Effector memory CD8-positive, alpha-beta T cell (primary cell): ENCODE data around the gene SGIP1.

Source experiments
- ATAC-seq: fragments of 150-1000 bp; cut with Tn5 transposase; replicated peaks from 2 replicates; pipeline ENCODE4 v1.10.0; 2021; ENCODE audit warnings: mild to moderate bottlenecking, moderate library complexity
- DNase-seq, 3 experiments: peaks; one replicate each; pipeline ENCODE4 v3.0.0; 2021
- H3K27ac Mint-ChIP-seq, 2 donors: one replicate each; pipeline ENCODE4 v1.8.0; 2022; ENCODE audit warnings: mild to moderate bottlenecking in 2 of 2, mixed read lengths in 2 of 2, moderate library complexity in 2 of 2
- H3K27me3 Mint-ChIP-seq, 2 donors: one replicate each; pipeline ENCODE4 v1.8.0; 2022; ENCODE audit warnings: mixed read lengths in 2 of 2
- H3K36me3 Mint-ChIP-seq: one replicate; pipeline ENCODE4 v1.8.0; 2022; ENCODE audit warnings: mild to moderate bottlenecking, moderate library complexity, mixed read lengths; ENCODE audit not compliant: insufficient read depth
- H3K4me1 Mint-ChIP-seq, 2 donors: one replicate each; pipeline ENCODE4 v1.8.0; 2022; ENCODE audit warnings: low read depth in 2 of 2, mixed read lengths in 2 of 2
- H3K4me3 Mint-ChIP-seq, 2 donors: one replicate each; pipeline ENCODE4 v1.8.0; 2022; ENCODE audit warnings: mild to moderate bottlenecking in 2 of 2, mixed read lengths in 2 of 2, moderate library complexity in 2 of 2
- H3K9me3 Mint-ChIP-seq, 2 donors: one replicate each; pipeline ENCODE4 v1.8.0; 2022; ENCODE audit warnings: mixed read lengths in 2 of 2

Gene SGIP1

DNA sequence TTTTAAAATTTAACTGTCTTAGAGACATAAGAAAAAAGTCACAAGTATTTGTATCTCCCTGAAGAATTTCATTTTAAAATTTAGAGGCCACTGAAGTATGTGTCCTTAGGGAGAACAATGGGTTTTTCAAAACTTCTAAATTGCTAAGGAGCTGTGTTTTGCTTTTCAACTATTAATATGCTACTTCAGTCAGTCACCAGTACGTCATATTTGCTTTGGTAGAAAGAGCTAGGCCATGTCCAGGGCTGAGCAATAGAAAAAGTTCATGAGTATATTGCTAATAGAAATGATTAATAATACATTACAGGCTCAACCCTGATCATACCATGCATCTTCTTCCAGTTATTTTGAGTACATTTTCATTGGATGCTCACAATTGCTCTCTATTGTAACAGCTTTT is 1.7 kb upstream of the SGIP1 start:
- H3K4me1 Mint-ChIP-seq = peaks cover 6 to 9% of the 10 kb centered on the region in 2 donors
- DNase-seq (no peak), ATAC-seq (no peak)
- H3K36me3 Mint-ChIP-seq = no peaks in the 10 kb centered on the region
- no peaks in the 10 kb centered on the region for H3K9me3 Mint-ChIP-seq
- peaks cover 36 to 63% of the 10 kb centered on the region in 2 donors for H3K27me3 Mint-ChIP-seq
- no peak overlapping the region for H3K4me3 Mint-ChIP-seq
- no peak overlapping the region for H3K27ac Mint-ChIP-seq

DNA sequence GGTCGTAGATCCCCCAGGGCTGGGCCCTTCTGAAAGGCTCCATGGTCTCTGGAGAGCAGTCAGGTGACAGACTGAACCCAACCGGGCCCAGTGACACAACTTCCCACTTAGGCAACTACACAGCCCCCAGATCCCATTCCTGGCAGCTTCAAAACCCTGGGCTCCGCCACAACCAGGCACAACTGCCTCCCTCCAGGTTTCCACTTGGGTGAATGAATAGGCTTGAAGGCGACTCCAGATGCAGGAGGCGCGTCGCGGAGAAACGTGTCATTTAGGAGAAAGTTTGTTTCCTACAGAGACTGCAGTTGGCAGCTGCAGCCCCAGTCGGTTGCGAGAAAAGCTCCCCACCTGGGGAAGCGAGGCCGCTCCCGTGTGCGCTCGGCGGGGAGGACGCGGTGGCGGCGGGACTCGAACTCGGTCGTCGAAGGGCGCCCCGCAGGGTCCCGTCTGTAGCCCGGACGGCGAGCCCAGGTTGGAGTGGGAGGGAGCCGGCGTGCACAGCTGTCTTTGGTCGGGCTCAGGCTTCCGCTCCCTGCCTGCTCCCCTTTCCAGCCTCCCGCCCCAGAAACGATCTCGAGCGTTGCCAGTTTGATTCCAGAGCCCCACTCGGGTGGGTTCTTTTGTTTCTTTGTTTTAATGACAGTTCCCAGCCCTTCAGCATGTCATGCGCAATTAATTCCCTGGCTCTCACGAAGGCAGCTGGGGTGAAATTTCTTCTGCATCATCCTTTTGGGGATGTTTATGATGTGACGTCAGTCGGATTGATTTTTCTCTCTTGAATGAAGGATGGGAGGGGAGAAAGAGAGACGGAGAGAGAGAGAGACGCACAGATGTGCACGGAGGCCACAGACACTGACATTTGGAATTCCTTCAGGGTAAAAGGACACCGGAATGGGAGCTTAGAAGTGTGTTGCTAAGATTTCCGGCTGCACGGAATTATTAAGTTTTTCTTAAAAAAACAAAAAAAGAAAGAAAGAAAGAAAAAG is 862 bp upstream of the SGIP1 start:
- no peak for ATAC-seq
- Mint-ChIP-seq H3K4me3 (peak overlapping the region; percentile 38 to 80), H3K36me3 (no peaks in the 10 kb centered on the region), H3K27me3 (peaks cover 36 to 63% of the 10 kb centered on the region in 2 donors), H3K27ac (no peak overlapping the region), H3K9me3 (no peaks in the 10 kb centered on the region), H3K4me1 (peaks cover 6 to 9% of the 10 kb centered on the region in 2 donors)
- no peak for DNase-seq

DNA sequence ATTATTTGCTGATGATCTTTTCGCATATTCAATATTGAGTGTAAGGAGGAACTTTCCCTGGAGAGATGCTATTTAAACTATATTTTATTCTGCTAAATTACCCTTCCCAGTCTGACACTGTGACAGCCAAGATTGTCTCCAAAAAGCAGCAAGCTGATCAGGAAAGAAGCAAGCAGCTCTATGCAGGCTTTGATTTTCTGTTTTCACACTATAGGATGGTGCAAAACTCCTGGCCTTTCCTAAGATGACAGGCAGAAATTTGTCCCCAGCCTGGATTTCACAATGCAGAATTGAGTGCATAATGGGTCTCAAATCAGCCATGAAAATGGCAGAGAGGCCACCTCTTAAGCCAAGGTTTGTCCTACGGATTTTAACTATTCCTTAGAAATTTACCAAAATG is 1.1 kb downstream of the SGIP1 start:
- Mint-ChIP-seq H3K9me3 (no peaks in the 10 kb centered on the region), H3K4me1 (peaks cover 6 to 9% of the 10 kb centered on the region in 2 donors), H3K27me3 (peaks cover 52 to 57% of the 10 kb centered on the region in 2 donors), H3K36me3 (no peaks in the 10 kb centered on the region), H3K4me3 (no peak overlapping the region), H3K27ac (no peak overlapping the region)
- ATAC-seq (no peak), DNase-seq (no peak)

DNA sequence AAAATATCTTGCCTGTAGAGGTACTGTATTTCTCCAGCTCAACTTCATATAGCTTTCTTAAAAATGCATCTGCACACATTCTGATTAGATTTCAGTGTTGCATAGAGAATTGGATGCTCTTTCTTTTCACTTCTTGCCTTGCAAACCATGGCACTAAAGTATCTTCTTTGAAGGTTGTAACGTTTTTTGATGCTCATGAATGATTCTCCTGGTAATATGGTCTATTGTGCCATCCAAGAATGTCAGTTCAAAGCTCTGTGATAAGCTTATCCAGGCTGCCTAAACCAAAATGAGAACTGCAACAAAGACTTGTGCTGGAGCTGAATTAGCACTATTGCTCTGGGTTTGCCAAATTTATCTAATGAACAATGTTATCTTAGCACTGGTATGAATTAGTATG is 1.9 kb downstream of the SGIP1 start:
- no peak for ATAC-seq
- DNase-seq = no peak
- Mint-ChIP-seq H3K36me3 (no peaks in the 10 kb centered on the region), H3K9me3 (no peaks in the 10 kb centered on the region), H3K4me1 (peaks cover 6 to 9% of the 10 kb centered on the region in 2 donors), H3K27me3 (peaks cover 52 to 58% of the 10 kb centered on the region in 2 donors), H3K27ac (no peak overlapping the region), H3K4me3 (no peak overlapping the region)

DNA sequence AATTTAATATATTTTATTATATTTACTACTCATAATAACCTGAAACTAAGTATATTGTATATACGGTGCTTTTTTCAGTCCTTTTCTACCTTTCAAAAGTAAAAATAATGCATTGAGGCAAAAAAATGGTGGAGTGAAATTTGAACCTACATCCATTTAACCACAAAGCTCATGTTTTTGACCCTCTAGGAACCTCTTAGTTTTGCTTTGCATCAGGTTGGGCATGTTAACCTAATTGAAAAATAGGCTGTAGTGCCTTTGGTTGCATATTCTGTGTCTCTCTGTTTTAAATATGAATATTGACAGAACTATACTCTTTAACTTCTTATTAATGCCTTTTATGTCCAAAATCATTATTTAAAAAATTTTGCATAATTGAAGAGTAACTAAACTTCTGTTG is 3.8 kb downstream of the SGIP1 start:
- H3K4me1 Mint-ChIP-seq = peaks cover 5 to 6% of the 10 kb centered on the region in 2 donors
- no peaks in the 10 kb centered on the region for H3K36me3 Mint-ChIP-seq
- H3K27me3 Mint-ChIP-seq = peaks cover 40 to 43% of the 10 kb centered on the region in 2 donors
- no peaks in the 10 kb centered on the region for H3K9me3 Mint-ChIP-seq
- no peak overlapping the region for H3K4me3 Mint-ChIP-seq
- ATAC-seq (no peak), DNase-seq (no peak)
- no peak overlapping the region for H3K27ac Mint-ChIP-seq

DNA sequence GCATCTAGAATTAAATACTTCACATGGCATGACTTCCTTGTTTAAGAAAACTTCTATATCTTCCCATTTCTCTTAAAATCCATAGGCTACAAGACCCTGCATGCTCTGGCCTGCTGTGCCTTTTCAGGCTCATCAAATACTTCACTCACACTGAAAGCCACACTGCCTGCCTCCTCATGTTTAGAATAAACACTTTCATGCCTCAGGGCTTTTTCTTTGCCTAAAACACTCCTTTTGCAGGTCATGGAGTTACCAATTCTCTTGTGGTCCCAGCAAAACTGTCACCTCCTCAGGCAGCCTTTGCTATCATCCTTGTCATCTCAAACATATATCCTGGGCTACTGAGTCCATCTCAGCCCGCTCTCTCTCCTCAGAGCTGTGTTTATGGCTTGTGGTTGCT is 5.5 kb downstream of the SGIP1 start:
- H3K4me1 Mint-ChIP-seq = no peaks in the 10 kb centered on the region
- peaks cover 24 to 26% of the 10 kb centered on the region in 2 donors for H3K27me3 Mint-ChIP-seq
- no peak overlapping the region for H3K27ac Mint-ChIP-seq
- H3K9me3 Mint-ChIP-seq = no peaks in the 10 kb centered on the region
- H3K4me3 Mint-ChIP-seq = no peak overlapping the region
- no peak for DNase-seq
- ATAC-seq = no peak
- no peaks in the 10 kb centered on the region for H3K36me3 Mint-ChIP-seq

DNA sequence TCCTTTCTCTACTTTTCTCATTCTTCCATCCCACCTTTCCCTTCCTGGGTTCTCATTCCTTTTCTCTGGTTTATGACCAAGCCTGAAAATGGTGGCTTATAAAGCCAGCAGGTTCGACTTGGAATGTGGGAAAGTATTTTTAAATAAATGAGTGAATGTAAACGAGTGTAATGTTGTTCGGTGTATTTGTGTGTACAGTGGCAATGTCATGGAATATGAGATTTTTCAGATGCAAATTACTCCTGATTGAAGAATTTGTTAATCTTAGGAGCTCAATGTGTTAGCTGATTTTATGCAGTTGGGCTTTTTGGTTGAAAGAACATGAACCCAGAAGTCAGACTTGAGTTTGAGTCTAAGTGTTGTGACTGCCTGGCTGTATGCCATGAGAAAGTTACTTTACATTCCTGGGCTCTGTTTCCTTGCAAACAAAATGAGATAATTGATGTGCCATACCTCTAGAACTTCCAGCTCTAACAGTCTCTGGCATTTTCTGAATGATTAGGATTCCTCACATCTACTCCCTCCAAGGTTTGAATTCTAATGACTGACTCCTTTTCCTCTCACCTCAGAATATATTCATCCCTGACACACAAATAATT is 6.6 kb downstream of the SGIP1 start:
- Mint-ChIP-seq H3K27me3 (peaks cover 21 to 26% of the 10 kb centered on the region in 2 donors), H3K9me3 (no peaks in the 10 kb centered on the region), H3K4me3 (no peak overlapping the region), H3K4me1 (no peaks in the 10 kb centered on the region), H3K27ac (no peak overlapping the region), H3K36me3 (no peaks in the 10 kb centered on the region)
- DNase-seq = no peak
- no peak for ATAC-seq

DNA sequence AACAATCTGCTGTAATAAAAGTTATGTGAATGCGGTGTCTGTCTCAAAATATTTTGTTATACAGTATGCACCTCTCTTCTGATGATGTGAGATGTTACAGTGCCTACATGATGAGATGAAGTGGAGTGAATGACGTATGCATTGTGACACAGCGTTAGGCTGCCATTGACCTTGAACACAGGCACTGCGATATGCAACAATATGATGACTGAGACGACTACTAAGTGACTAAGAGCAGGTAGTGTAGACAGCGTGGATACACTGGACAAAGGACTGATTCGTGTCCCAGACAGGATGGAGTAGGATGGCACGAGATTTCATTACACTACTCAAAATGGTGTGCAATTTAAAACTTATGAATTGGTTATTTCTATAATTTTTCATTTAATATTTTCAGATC is 8.4 kb downstream of the SGIP1 start:
- no peak for DNase-seq
- Mint-ChIP-seq H3K36me3 (no peaks in the 10 kb centered on the region), H3K27ac (no peak overlapping the region), H3K4me1 (no peaks in the 10 kb centered on the region), H3K9me3 (no peaks in the 10 kb centered on the region), H3K27me3 (peaks cover 17 to 27% of the 10 kb centered on the region in 2 donors), H3K4me3 (no peak overlapping the region)
- ATAC-seq = no peak

DNA sequence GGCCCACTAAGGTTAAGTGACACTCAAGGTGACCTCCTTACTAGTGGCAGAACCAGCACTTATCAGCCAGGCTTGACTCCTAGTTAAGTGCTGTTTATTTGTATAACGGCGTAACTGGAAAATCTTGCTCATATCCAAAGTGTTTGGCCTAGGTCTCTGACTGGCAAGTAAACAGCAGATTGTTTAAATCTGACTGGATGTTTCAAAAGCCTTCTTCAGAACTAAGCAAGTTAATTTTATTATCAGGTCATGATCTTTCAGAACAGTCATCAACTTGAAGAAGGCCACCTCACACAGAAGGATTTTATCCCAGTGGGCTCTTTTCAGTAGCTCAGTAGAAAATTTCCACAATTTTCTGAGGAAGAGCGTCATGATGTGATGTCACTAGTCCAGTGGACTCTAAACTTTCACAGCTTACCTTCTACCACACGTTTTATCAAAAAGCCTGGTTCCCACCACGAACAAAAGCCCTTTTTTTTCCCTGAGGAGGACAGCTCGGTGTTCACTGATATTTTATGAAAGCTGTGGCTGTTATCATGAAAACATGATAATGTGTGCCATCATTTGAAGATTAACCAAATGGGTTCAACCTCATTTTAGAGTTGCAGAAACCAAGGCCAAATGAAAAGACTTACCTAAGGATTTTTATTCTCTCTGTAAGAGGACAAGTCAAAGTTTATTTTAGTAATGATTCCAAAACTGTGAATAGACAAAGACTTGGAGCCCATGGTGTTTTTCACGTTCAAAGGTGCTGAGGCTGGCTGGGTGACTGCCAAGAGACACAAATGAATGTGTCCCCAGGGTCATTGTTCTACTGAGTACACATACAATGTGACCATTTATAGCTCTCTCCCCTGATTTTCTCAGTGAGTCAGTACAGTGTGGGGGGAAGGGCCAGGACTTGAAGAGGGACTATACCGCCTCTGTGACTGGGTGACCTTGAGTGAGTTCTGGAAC is 9.1 kb downstream of the SGIP1 start:
- DNase-seq (no peak), ATAC-seq (no peak)
- no peaks in the 10 kb centered on the region for H3K4me1 Mint-ChIP-seq
- H3K27ac Mint-ChIP-seq = no peak overlapping the region
- peaks cover 23 to 33% of the 10 kb centered on the region in 2 donors for H3K27me3 Mint-ChIP-seq
- H3K36me3 Mint-ChIP-seq = no peaks in the 10 kb centered on the region
- H3K9me3 Mint-ChIP-seq = no peaks in the 10 kb centered on the region
- no peak overlapping the region for H3K4me3 Mint-ChIP-seq

DNA sequence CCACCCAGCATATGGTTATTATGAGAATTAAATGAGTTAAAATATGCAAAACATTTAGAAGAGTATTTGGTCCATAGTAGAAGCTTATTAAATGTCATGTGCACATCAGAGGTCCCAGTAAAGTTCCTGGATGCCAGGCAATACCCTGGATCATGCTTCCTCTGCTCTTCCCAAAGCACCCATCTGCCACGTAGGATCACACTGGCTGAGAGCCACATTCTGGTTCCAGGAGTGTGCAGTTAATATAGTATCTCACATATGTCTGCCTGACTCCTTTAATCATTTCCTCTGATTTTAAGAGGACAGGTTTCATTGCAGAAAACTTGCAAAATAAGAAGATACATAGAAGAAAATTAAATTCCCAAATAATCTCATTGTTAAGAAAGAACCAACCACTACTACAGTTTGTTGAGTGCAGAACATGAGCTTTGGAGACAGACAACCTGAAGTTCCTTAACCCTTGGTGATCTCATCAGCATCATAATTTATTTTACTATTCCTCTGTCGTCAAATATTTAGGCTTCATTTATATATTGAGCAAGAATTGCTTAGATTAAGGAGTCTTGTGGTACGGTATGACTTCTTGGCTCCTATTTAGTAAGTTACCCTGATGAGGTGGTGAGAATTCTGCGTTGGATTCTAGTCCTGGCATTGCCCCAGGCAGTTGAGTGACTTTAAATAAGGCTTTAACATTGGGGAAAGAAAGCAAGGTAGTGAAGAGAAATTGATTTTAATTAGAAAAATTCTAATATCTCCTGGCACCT is 12.3 kb downstream of the SGIP1 start:
- peaks cover 9 to 33% of the 10 kb centered on the region in 2 donors for H3K27me3 Mint-ChIP-seq
- no peaks in the 10 kb centered on the region for H3K4me1 Mint-ChIP-seq
- no peak overlapping the region for H3K27ac Mint-ChIP-seq
- no peak for DNase-seq
- ATAC-seq = no peak
- no peaks in the 10 kb centered on the region for H3K9me3 Mint-ChIP-seq
- H3K36me3 Mint-ChIP-seq = no peaks in the 10 kb centered on the region
- no peak overlapping the region for H3K4me3 Mint-ChIP-seq

DNA sequence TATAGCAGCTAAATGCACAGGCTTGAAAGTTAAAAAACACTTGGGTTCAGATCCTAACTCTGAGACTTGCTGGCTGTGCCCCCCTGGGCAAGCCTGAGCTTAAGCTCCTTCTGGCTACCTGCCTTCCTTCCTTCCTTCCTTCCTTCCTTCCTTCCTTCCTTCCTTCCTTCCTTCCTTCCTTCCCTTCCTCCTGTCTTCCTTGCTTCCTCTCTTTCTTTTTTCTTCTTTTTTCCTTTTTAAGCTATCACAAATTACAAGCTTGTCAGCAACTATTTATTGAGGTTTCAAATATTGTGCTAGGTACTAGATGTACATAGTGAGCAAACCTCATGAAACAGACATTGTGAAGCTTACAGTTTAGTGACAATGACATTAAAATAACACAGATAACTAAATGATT is 15.1 kb downstream of the SGIP1 start:
- Mint-ChIP-seq H3K4me3 (no peak overlapping the region), H3K27me3 (peaks cover 26 to 28% of the 10 kb centered on the region in 2 donors), H3K4me1 (no peaks in the 10 kb centered on the region), H3K36me3 (no peaks in the 10 kb centered on the region), H3K9me3 (no peaks in the 10 kb centered on the region), H3K27ac (no peak overlapping the region)
- DNase-seq (no peak), ATAC-seq (no peak)

DNA sequence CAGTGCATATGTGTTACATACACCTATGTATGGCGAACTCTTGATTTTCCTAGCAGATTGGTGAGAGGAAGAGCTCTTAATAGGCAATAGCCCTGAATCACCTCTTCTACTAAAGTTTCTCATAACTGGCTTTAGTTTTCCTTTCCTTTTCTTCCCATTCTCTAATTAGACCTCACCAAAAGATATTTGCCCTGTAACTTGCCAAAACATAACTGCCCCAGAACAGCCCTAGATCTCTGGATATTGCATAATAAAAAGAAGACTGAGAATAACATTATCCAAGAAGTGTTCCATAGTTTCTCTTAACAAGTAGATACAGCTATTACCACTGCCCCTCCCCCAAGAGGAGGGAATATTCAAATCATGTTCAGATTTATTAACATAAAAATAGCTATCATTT is 16.3 kb downstream of the SGIP1 start:
- H3K9me3 Mint-ChIP-seq = no peaks in the 10 kb centered on the region
- ATAC-seq (no peak), DNase-seq (no peak)
- H3K27ac Mint-ChIP-seq = no peak overlapping the region
- H3K4me1 Mint-ChIP-seq = no peaks in the 10 kb centered on the region
- H3K36me3 Mint-ChIP-seq = no peaks in the 10 kb centered on the region
- no peak overlapping the region for H3K4me3 Mint-ChIP-seq
- peaks cover 24 to 27% of the 10 kb centered on the region in 2 donors for H3K27me3 Mint-ChIP-seq

DNA sequence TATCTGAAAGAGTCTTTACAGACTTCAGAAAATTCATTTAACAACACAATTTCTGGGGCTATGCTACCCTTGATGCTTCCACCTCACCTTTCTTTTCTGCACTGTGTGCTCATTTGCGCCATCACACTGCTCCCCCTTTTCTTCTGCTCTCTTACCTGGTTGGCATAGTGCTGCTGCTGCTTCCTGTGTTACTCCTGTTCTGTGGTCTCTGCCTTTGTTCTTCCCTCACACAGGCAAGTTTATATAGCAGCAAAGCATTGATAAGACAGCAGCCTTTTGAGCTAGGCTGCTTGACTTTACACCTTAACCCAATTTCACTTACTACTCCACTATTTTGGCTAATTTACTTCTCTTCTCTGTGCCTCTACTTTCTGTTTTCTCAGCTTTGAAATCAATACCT is 18.3 kb downstream of the SGIP1 start:
- no peak overlapping the region for H3K27ac Mint-ChIP-seq
- no peaks in the 10 kb centered on the region for H3K36me3 Mint-ChIP-seq
- peaks cover 36 to 40% of the 10 kb centered on the region in 2 donors for H3K27me3 Mint-ChIP-seq
- DNase-seq (no peak), ATAC-seq (no peak)
- no peaks in the 10 kb centered on the region for H3K4me1 Mint-ChIP-seq
- H3K4me3 Mint-ChIP-seq = no peak overlapping the region
- H3K9me3 Mint-ChIP-seq = no peaks in the 10 kb centered on the region
